T follicular helper cell (primary cell): ENCODE data around the gene MVD.

Experiments used
- DNase-seq: peaks from one replicate; pipeline ENCODE4 v3.0.0-alpha.2; 2020; ENCODE audit warnings: low read depth

MVD gene

DNA sequence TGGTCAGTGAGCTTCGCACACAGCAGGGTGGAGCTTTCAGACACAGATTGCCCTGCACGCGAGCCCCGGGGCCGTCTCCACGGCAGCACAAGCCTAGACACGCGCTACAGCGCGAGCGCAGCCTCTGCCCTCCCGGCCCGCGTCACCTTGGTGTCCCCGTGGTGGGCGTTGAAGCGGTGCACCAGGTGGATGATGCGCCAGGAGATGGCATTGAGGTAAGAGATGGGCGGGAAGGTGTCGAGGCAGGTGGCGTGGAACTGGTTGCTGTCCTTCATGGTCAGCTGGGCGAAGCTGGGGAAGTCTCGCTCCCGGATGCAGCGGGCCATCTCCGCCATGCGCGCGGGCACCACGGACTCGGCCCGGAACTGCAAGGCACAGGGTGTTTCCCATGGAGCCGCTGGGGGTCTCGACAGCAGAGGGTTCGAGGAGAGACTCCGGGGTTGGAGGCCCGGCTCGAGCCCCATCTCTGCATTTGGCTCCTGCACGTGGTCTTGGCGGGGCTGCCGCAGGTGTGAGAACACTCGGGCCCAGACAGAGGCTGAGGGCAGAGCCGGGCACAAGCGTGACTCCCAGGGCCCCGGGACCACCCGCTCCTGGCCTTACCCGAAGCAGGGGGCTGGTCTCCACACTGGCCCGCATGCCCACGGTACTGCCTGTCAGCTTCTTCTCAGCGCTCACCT lies 7.7 kb downstream of the MVD start:
- no peak for DNase-seq

DNA sequence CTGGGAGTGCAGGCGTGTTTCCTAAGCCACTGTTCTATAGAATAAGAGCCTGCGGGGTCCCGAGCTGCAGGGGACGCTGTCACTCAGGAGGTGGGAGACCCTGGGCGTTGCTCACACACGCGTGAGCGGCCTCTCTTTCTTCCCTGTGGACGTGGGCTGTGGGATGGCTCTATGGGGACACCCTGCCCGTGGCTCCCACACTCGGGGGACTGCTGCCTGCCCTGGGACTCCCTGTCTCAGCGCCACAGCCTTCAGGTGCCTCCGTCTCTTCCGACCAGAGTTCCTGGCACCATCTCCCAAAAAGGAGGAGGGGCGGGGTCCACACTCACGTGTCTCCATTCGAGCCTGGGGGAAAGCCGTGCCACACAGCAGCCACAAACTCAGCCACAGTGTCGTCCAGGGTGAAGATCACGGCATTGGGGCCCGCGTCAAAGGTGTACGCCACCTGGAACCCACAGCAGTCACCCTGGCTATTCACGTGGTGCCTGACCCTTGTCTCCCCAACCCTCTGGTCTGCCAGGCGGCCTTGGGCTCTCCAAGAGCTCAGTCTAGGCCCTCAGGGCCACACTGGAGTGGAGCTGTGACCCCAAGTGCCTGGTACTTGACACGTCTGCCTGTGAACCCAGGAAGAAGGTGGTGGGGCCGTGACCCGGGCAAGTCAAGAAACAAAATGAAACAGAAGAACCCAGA lies 8.4 kb downstream of the MVD start:
- no peak for DNase-seq

DNA sequence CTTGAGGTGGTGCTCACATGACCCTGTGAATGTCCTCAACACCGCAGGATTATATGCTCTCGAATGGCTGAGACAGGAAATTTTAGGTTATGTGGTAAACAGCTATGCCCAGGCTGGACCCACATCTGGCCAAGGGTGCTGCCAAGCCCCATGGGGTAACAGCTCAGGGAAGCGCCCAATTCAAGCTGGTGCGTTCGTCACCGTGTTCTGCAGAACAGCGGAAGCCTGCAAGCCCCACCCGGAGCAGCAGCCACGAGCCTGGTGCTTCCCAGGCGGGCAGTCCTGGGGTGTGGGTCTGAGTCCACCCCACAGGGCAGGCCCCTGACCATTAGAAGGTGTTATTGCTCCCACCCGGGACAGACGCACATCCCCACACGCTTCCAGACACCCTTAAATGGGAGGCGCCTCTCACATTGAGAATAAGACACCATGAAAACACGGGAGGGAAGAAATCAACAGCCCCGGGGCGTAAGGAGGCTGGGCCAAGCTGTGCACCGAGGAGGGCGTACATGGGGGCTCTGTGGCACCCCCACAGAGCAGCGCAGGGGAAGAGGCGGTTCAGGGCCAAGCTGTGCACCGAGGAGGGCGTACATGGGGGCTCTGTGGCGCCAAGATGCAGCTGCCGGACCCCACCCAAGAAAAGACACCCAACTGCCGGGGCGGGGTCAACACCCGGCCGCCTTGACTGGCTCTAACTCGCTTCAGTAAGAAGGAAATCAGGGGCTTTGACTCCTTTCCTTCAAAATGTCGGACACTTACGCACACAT lies 9.1 kb downstream of the MVD start:
- no peak for DNase-seq

DNA sequence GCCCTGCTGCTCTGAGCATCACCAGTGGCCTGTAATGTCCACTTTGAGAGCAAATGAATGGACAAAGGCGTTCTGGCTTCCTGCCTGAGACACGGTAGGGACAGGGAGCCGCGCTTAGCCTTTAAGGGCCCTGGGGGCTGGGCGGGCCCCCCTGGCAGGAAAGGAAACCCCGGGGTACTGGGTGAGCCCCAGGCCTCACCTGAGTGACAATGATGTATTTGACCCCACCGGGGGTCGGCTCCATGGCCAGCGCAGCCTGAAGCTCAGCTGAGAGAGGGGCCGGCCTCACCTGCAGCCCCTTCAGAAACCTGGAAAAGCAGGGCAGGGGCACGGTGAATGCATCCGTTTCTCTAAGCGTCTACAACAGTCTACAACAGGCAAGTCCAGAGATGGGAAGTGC lies 9.8 kb downstream of the MVD start:
- DNase-seq: no peak

DNA sequence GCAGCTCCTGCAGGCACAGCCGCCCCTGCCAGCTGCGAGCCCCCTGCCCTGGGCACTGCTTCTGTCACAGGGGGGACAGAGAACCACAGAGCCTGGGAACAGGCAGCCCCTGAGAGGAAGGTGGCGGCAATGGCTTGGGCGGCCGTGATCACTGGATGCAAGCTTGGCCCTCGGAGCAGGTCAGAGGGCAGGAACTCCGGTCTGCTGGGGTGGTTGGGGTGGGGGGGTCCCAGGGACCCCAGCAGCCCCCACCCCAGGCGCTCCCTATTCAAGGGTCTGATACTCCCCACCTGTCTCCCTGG lies 10.2 kb downstream of the MVD start:
- DNase-seq: no peak

DNA sequence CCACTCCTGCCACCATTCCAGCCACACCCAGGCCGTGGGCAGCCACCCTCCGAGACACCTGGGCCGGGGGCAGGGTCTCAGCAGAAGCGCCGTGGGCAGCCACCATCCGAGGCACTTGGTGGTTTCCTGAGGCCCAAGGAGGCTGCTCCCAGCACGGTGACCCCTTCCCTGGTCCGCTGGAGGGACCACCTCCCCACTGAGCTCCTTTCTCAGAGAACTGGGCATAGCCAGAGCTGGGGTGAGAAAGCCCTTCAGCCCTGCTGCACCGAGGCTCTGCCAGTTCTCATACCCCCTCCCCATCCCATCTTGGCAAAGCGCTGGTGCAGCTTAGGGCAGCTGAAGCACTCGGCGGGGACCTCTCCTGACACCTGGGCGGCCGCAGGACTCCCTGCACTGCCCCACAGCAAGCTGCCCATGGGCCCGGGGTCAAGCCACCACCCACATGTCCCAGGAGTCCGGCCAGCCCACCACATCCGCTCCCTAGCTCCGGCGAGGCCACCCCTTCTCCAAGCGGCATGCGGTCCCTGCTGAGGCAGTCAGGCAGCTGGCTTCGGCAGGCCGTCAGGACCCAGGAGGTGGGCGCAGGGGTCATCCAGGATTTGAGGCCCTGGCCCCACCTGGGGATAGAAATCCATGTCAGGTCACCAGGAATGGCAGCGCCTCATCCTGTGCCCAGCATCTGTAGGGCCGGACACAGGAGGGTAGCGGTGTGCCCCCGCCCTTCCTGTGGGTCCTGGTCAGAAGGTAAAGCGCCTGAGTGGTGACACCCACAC lies 10.7 kb downstream of the MVD start:
- no peak for DNase-seq

DNA sequence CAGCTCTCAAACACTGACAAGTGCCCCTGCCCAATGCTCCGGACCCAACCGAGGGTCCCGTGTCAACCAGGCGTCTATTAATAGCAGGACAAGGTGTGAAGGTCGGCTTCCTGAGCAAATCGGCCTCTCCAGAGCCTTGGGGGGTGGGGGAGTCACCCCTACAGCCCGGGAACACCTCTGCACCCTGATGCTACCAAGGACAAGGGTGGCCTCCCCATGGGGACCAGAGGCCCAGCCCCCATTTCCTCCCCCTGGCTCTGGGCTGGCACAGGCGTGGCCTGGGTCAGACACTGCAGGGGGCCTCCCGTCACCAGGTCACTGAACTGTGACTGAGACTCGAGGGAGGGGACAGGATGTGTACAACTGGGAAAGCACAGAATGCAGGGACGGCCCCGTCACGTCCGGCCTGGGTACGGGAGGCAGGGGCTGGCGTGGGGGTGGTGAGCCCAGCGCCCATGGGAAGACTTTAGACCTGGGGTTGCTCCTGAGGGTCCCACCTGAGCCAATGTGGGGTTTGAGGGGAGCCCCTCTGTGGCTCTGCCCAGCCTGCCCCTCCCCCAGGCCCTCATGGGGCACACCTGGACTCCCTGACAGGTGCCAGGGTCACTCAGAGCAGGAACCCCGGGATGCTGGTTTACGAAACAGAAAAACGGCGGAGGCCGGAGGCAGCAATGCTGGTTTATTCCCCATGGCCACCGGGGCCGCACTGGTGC lies 11.5 kb downstream of the MVD start:
- DNase-seq: peak; percentile 41

DNA sequence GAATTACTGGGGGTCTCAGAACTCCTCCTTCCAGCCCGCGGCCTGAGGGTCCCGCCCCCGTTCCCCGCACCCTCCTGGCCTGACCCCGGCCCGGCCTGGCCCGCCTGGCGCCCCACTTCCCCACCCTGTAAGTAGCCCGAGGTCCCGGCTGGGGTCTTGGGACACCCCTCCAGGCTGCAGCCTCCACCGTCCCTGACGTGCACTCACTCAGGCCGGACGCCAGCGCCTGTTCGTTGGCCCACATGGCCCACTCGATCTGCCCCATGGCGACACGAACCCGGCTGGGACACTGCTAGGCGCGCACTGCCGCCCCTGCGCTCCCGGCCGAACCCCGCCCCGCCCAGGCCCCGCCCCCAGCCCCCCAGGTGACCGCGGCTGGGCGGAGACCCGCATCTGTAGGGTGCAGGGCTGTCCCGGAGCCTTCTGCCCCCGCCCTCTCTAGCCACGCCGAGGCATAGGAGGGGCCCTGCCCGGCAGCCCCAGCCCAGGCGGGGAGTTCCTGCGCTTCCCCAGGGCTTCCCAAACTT lies 12.1 kb downstream of the MVD start, which contains the start of gene CYBA:
CYBA (minus strand) TSS at position 305 of the 527 bp plus-strand sequence; CDS start at position 265, 40 bp downstream.
- DNase-seq: peak; percentile 66

DNA sequence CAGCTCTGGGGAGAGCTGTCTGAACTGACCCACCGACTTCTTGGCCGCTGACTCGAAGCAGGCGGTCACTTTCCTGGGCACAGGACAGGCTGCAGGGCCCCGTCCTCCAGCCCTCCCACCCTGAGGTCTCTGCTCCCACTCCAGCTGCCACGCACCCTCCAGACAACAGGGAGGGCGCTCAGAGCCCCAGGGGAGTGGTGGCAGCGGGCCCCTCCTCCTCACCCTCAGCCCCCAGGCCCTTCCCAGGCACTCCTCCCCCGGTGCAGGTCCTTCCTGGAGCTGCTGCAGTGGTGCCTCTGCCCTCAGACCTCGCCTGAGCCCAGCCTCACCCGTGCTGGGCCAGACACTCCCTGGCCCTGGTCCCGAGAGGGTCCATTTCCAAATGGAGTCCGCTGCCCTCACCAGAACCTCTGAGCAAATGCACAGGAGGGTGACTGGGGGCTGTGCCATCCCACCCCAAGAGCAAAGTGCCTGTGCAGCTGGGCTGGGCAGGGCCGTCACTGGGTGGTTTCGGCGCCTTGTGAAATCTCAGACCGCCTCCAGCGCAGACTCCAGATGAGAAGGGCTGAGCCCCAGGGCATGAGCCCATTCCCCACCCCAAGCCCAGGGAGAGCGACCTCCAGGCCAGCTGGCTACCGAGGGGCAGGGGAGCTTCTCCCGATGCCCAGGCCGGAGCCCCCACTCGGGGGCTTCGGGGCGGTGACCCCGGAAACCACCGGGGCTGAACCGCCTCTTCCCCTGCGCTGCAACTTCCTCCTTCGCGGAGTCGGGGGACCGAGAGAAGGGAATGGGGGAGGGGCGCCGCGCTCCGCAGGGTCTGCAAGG lies 12.8 kb downstream of the MVD start:
- no peak for DNase-seq

DNA sequence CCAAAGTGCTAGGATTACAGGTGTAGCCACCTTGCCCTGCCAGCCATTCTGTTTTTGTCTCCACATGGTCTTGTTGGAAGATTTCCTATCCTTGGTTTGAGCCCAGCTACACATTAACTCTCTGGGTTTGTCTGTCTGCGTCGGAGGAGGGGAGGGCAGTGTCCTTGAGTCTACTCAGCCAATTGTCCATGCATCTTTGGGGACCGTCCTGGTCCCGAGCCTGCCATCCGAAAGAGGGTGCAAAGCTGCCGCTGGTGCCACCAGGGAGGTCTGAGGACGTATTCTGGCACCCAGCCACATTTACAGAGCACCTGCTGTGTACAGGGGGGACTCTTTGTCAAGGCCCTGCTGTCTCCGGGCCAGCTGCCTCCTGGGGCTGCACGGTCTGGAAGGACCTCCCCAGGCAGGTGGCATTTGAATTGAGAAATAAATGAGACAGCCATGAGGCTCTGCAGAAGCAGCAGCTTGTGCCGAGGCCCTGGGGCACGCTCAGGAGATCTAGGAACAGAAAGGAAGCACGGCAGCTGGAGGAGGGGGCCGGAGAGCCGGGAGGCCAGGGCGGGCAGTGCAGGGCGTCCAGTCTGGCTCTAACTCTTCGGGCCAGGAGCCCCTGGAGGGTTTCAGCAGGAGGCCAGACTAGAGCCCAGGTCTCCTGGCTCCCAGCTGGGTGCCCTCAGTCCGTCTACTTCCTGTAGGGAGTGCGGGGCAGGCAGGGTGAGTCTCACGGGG lies 13.5 kb downstream of the MVD start:
- DNase-seq: no peak

DNA sequence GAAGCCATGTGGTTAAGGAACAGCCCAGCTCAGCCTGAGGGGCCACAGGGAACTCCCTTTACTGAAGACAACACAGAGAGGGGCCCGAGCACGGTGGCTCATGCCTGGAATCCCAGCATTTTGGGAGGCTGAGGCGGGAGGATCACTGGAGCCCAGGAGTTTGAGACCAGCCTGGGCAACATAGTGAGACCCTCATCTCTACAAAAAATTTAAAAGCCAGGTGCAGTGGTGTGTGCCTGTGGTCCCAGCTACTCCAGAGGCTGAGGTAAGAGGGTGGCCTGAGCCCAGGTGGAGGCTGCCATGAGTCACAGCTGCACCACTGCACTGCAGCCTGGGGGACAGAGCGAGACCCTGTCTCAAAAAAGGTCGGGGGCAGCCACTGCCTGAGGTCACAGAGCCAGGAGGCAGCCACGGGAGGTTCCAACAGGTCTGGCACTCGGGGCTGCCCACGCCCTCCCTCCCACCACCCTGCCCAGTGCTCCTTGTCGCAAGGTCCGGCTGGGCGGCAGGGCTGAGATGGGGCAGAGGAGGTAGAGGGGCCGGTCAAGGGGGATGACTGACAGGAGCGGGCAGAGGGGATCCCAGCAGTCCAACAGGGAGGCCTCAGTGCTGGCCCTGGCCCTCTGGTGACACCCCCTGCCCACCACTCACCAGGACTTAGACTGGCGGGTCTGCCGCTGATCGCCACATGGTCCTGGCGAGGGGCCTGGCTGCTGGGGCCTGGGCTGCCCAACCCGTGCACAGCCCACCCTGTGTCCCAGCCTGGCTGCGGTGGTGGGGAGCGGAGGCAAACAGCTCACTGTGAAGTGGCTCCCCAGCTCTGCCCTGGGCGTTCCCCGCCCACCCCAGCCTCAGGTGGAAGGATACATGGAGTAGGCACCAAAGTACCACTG lies 15.5 kb downstream of the MVD start:
- no peak for DNase-seq

DNA sequence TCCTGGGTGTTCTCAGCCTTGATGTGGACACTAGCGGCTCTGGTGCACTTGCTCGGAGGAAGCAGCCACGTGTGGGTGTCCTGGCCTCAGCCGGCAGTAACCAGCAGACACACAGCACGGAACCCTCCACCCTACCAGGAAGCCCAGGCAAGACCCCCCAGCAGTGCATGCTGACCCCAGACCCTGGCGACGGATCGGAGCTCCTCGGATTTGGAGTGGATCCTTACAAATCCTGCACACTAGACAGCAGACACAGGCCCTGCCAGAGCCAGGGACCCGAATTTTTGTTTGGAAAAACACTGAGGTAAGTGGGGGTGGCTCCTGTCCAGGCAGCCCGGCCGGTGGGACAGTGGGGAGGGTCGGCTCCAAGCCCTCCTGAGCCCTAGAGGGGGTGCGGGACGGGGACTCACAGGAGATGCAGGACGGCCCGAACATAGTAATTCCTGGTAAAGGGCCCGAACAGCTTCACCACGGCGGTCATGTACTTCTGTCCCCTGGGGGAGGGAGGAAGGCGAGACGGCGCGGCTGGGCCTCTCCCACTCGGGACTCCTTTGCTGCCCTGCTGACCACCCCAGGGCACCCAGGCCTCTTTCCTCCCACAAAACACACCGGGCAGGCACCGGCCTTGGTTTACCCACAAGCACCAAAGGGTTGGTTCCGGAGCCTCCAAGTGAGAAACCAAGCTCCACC lies 16.4 kb downstream of the MVD start:
- DNase-seq: no peak

DNA sequence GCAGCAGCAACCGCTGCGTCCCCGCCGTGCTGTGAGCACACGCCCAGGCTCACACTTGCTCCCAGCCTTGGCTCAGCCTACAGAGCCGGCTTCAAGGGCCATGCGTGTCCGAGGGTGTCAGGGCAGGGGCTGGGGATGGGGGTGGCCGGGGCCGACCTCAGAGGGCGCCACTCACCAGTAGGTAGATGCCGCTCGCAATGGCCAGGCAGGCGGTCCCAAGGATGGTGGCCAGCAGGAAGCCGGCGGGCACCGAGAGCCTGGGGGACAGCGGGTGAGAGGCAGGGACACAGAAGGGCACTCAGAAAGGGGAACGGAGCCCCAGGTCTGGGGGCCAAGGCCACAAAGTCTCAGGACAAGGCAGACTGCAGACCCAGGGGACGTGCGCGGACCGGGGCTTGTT lies 16.9 kb downstream of the MVD start:
- no peak for DNase-seq

DNA sequence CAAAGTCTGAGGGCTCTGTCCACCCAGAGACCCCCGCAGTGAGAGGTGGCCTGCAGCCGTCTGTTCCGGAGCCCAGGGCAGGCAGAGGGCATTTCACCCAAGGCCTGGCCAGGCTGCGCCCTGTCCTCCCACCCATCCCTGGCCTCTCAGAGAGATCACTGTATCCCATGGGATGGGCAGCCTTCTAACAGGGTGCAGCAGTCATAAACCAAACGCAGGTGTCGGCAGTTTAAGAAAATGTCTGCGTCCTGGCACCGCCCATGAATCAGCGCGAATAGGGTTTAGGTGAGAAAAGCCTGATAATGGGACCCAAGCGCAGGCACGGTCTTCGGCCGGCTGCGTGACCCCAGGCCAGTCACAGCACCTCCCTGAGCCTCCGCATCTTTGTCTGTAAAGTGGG lies 17.4 kb downstream of the MVD start:
- no peak for DNase-seq

DNA sequence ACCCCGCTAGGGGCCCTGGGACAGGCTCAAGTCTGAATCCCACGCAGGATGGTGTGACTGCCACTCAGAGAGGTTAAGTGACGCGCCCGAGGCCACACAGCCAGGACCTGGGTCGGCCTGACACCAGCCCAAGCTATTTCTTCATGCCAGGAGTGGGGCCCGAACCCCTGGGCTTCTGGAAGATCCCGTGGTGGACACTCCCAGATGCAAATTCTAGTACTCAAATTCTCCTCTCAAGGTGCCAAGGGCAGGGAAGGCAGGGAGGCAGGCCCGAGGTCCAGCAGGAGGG lies 19.3 kb downstream of the MVD start:
- no peak for DNase-seq

DNA sequence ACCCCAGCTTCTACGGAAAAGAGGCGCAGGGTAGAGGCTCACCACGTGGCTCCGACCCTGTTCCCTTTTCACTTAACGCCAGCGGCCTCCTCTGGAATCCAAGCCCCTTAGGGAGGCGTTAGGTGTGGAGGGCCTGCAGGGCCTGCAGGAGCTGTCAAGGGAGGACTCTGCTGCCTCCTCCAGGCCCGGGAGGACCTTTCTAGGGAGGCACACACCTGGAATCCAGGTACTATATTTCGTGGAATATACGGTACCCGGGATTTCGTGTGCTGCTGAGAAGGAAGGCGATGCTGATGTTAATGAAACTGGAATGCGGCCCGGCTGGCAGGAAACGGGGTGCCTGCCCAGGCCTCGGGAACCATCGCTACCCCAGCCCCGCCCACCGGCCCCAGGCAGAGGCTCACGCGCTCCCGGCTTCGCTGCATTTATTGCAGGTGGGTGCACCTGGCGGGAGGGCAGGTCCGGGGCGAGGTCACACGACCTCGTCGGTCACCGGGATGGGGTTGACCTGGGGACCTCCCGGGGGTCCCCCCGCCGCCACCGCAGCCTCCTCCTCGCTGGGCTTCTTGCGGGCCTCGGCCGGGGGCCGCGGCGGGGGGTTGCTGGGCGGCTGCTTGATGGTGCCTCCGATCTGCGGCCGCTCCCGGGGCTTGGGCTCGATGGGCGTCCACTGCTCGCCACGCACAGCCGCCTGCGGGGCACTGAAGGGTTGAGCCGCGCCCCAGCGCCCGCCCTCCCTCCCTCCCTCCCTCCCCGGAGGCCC lies 19.8 kb downstream of the MVD start:
- DNase-seq: no peak

DNA sequence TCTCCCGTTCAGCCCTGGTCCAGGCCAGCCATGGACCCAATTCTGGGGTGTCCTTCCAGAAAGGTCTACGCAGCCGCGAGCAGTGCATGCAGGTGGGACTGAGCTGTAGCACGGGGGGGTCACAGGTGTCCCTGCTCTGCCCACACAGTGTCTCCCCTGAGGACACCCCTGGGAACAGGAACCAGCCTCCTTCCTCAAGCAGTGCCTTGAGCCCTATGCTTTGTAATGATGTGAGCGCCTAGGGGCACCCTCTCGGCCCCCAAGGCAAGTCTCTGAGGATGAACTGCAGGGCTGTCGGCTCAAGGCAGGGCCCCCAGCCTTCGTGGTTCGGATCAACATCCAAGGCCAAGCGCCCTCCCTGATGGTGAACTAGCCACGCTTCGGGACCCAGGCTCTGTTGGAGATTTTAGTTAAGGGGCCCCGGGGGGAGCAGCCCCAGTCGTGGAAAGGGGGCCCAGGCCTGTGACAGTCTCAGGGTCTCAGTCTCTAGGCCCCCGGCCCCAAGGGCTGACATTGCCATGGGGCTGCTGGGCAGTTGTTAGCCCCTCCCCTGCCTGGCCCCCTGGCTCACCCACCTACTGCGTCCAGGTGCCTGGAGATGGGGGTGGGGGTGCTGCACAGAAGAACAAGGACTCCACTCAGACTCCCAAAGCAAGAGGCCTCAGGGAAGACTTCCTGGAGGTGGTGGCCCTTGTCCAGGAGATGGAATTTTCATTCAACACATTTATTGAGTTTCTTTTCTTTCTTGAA lies 22.2 kb downstream of the MVD start:
- no peak for DNase-seq
